B cell (primary cell): ENCODE measurements around the gene ARFGAP3. TPM values are rescaled to one million over a fixed set of nuclear protein-coding genes. Genes with fewer than 3 reads are reported as not detected.

Source experiments
- ATAC-seq: fragments of 200-7000 bp; cut with Tn5 transposase; one replicate; pipeline ENCODE4 v1.10.0; 2021; ENCODE audit warnings: low read depth, mild to moderate bottlenecking, moderate number of reproducible peaks, moderate library complexity
- CTCF ChIA-PET: fragments of 350-600 bp; sonication (Branson Sonifier 250); formaldehyde crosslinking; loops from one replicate; lab custom pipeline; 2021; ENCODE audit warnings: antibody characterized with exemption, inconsistent platforms; lab: Charles Lee
- POLR2A ChIA-PET: fragments of 350-600 bp; sonication (Branson Sonifier 250); formaldehyde crosslinking; loops from one replicate; lab custom pipeline; 2021; ENCODE audit warnings: antibody characterized with exemption; lab: Charles Lee
- DNase-seq: peaks from one replicate; pipeline ENCODE4 v3.0.0; 2013
- H2AFZ ChIP-seq: 2 replicates; pipeline ENCODE4 v1.6.1; 2012; ENCODE audit warnings: mild to moderate bottlenecking, low read depth, low read length; ENCODE audit not compliant: insufficient read depth, poor library complexity, severe bottlenecking
- H3K27ac ChIP-seq, 2 donors: 1 replicate in 1 of 2; 2 replicates in 1 of 2; pipeline ENCODE4 v1.5.1; 2012 to 2013; ENCODE audit warnings: low read length in 2 of 2, mild to moderate bottlenecking in 2 of 2, moderate library complexity in 1 of 2
- H3K27me3 ChIP-seq, 4 experiments: fragments of 200-600 bp in 1 of 4; sonication (generic) in 1 of 4; replicated peaks in 1 of 4; 1 replicate in 2 of 4; 2 replicates in 2 of 4; pipeline versions ENCODE4 v1.6.1 to v1.7.0; 2013 to 2016; ENCODE audit warnings: low read length in 3 of 4, mild to moderate bottlenecking in 2 of 4, mixed read lengths in 1 of 4, moderate library complexity in 1 of 4; ENCODE audit not compliant: insufficient read depth in 4 of 4, control insufficient read depth in 3 of 4; ENCODE audit errors: control extremely low read depth in 1 of 4
- H3K36me3 ChIP-seq, 2 experiments: replicated peaks in 1 of 2; 1 replicate in 1 of 2; 2 replicates in 1 of 2; pipeline versions ENCODE4 v1.6.1 to v1.7.1; 2013; ENCODE audit warnings: low read length in 1 of 2; ENCODE audit not compliant: insufficient read depth in 2 of 2, control insufficient read depth in 1 of 2; ENCODE audit errors: control extremely low read depth in 1 of 2, extremely low read depth in 1 of 2
- H3K4me1 ChIP-seq, 2 donors: fragments of 200-600 bp in 1 of 2; sonication (generic) in 1 of 2; 1 replicate in 1 of 2; 2 replicates in 1 of 2; pipeline versions ENCODE4 v1.5.1 to v1.6.1; 2013 to 2017; ENCODE audit warnings: low read length in 2 of 2; ENCODE audit not compliant: control insufficient read depth in 2 of 2, insufficient read depth in 2 of 2
- H3K4me2 ChIP-seq: replicated peaks from 2 replicates; pipeline ENCODE3; 2012; ENCODE audit warnings: mild to moderate bottlenecking, low read depth, low read length; ENCODE audit not compliant: poor library complexity, severe bottlenecking
- H3K4me3 ChIP-seq, 5 experiments: fragments of 200-600 bp in 1 of 5; sonication (generic) in 1 of 5; 1 replicate in 3 of 5; 2 replicates in 2 of 5; pipeline versions ENCODE4 v1.5.1 to v1.7.0; 2011 to 2016; ENCODE audit warnings: low read length in 4 of 5, mild to moderate bottlenecking in 4 of 5, low read depth in 2 of 5, control low read depth in 1 of 5, moderate library complexity in 1 of 5; ENCODE audit not compliant: insufficient read depth in 1 of 5; ENCODE audit errors: control extremely low read depth in 1 of 5, extremely low read depth in 1 of 5
- H3K79me2 ChIP-seq: fragments of 200-600 bp; sonication (generic); one replicate; pipeline ENCODE4 v1.6.0; 2016; ENCODE audit warnings: low read length; ENCODE audit not compliant: control insufficient read depth, insufficient read depth
- H3K9ac ChIP-seq: fragments of 200-600 bp; sonication (generic); 2 replicates; pipeline ENCODE4 v1.6.1; 2017; ENCODE audit warnings: mild to moderate bottlenecking, low read length, moderate library complexity
- H3K9me3 ChIP-seq, 3 donors: one replicate each; pipeline versions ENCODE4 v1.6.1 to v1.7.1; 2013; ENCODE audit warnings: low read length in 2 of 3; ENCODE audit not compliant: control insufficient read depth in 2 of 3, insufficient read depth in 1 of 3; ENCODE audit errors: control extremely low read depth in 1 of 3
- H4K20me1 ChIP-seq: 2 replicates; pipeline ENCODE4 v1.6.0; 2012; ENCODE audit warnings: mild to moderate bottlenecking, low read length; ENCODE audit not compliant: insufficient read depth, control insufficient read depth, poor library complexity, severe bottlenecking
- H3K27ac Mint-ChIP-seq: one replicate; pipeline ENCODE4 v1.8.0; 2021; ENCODE audit warnings: mixed read lengths
- H3K27me3 Mint-ChIP-seq: one replicate; pipeline ENCODE4 v1.8.0; 2021; ENCODE audit warnings: mixed read lengths
- H3K4me1 Mint-ChIP-seq: one replicate; pipeline ENCODE4 v1.8.0; 2021; ENCODE audit warnings: mixed read lengths
- H3K4me3 Mint-ChIP-seq: one replicate; pipeline ENCODE4 v1.8.0; 2021; ENCODE audit warnings: mixed read lengths
- H3K9me3 Mint-ChIP-seq: one replicate; pipeline ENCODE4 v1.8.0; 2022; ENCODE audit warnings: mixed read lengths; ENCODE audit not compliant: insufficient read depth
- EZH2 ChIP-seq: IDR thresholded peaks from 2 replicates; pipeline ENCODE4 v1.6.1; 2012; ENCODE audit warnings: borderline replicate concordance, low read depth, mild to moderate bottlenecking, moderate library complexity, low read length; ENCODE audit not compliant: insufficient read depth, poor library complexity, severe bottlenecking
- WGBS: methylation state at CpG from one replicate; pipeline ENCODE4 v1.1.5; 2013; ENCODE audit warnings: missing lambda C conversion rate; ENCODE audit not compliant: insufficient coverage; 5-methylcytosine and 5-hydroxymethylcytosine counted together
- intact Hi-C: fragments of 100-400 bp; cut with micrococcal nuclease; formaldehyde crosslinking; loops from one replicate; pipeline ENCODE4 v1.10.0; 2022
- polyA plus RNA-seq: library from polyadenylated mRNA; depleted of rRNA; stranded (reverse); fragments of >200 nt; gene quantifications from 2 replicates; pipeline ENCODE4 v1.2.3, GENCODE V29; 2012
- total RNA-seq, 2 donors: library from RNA; stranded (reverse); fragments of 120-200 nt in 1 of 2; gene quantifications; 1 replicate in 1 of 2; 2 replicates in 1 of 2; pipeline versions ENCODE4 v1.2.3 to v1.2.4, GENCODE V29; 2013 to 2022
- TF ChIP-seq, protein P1 (sequence below): fragments of 200-600 bp; IDR thresholded peaks from one replicate; pipeline ENCODE4 v1.8.0; 2022; ENCODE audit warnings: antibody characterized with exemption, mild to moderate bottlenecking

ARFGAP3 gene
- total and polyA plus RNA-seq, 2 donors (not counting 1 experiment from before 2014, with no cell fraction given): 10.7 to 33.2 TPM

DNA sequence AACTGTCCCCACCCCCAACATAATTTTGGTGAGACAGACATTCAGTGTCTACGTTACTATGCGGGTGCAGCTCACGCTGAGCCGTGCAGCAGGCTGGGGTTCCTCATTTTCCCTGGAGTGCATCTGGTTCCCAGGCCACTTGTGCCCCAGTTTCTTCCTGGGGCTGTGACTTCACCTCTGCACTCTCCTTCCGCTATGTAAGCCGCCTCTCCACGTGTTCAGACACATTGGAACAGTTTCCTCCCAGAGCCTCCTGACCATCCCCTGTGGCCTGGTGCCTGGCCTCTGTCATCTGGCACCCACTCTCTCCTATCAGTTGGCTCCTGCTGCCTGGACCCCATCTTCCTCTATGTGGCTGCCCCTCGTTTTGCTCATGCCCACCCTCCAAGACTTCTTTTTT is 90.2 kb downstream of the ARFGAP3 start:
- ChIA-PET CTCF (interaction anchor here (0.6 kb wide), 1 partner anchor 16 kb away, joined by 3 read pairs; no protein-coding TSS in a partner anchor), POLR2A (interaction anchor here (0.6 to 0.7 kb wide), 2 partner anchors 9 kb away, joined by 3 to 5 read pairs; no protein-coding TSS in a partner anchor)
- H3K4me1 ChIP-seq: peaks cover 24 to 43% of the 10 kb centered on the region in 2 donors
- DNase-seq (no peak), ATAC-seq (no peak)
- no peaks in the 10 kb centered on the region for H3K36me3 ChIP-seq
- Mint-ChIP-seq H3K27me3 (no peaks in the 10 kb centered on the region), H3K9me3 (no peaks in the 10 kb centered on the region), H3K4me1 (peaks cover 50% of the 10 kb centered on the region), H3K4me3 (no peak overlapping the region), H3K27ac (no peak overlapping the region)
- no peak overlapping the region for H3K27ac ChIP-seq
- intact Hi-C loops: no loop called here
- peaks cover 0 to 4% (median 0%) of the 10 kb centered on the region in 3 donors for H3K9me3 ChIP-seq
- no peak overlapping the region for H2AFZ ChIP-seq
- H3K27me3 ChIP-seq: no peaks in the 10 kb centered on the region
- no peak overlapping the region for H3K9ac ChIP-seq
- H3K79me2 ChIP-seq: no peaks in the 10 kb centered on the region
- H3K4me2 ChIP-seq: no peak overlapping the region
- TF ChIP-seq EZH2: no peak
- TF ChIP-seq, protein P1, sequence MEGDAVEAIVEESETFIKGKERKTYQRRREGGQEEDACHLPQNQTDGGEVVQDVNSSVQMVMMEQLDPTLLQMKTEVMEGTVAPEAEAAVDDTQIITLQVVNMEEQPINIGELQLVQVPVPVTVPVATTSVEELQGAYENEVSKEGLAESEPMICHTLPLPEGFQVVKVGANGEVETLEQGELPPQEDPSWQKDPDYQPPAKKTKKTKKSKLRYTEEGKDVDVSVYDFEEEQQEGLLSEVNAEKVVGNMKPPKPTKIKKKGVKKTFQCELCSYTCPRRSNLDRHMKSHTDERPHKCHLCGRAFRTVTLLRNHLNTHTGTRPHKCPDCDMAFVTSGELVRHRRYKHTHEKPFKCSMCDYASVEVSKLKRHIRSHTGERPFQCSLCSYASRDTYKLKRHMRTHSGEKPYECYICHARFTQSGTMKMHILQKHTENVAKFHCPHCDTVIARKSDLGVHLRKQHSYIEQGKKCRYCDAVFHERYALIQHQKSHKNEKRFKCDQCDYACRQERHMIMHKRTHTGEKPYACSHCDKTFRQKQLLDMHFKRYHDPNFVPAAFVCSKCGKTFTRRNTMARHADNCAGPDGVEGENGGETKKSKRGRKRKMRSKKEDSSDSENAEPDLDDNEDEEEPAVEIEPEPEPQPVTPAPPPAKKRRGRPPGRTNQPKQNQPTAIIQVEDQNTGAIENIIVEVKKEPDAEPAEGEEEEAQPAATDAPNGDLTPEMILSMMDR: no peak
- 50% methylated on average over 7 of the region's 8 CpGs for WGBS
- no peak overlapping the region for H3K4me3 ChIP-seq
- no peaks in the 10 kb centered on the region for H4K20me1 ChIP-seq

DNA sequence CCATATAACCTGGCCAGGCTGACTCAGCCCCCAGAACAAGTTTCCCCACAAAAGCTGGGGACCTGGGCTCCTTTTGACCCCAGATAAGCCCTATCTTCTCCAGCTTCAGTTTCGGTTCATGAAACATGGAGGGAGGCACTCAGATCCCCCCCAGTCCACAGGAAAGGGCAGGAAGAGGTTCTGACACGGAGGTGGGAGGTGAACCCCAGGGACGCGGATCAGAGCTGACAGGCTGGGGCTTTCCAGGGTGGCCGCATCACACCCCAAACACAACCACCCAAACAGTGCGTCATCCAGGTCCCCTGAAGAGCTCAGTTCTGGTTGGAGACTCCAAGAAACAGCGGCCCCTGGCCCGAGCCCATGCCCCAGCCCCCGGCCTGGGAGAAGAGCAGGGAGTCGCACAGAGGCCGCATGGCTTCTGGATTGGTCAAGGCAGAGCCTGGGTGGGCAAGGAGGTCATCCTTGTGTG is 92.1 kb downstream of the ARFGAP3 start:
- no peak overlapping the region for H3K9ac ChIP-seq
- no peaks in the 10 kb centered on the region for H3K9me3 Mint-ChIP-seq
- peak; percentile 44 for DNase-seq

More for the DNA sequence above, 92.1 kb downstream of the ARFGAP3 start:
- Histone ChIP-seq H3K9me3 (peaks cover 0 to 2% (median 0%) of the 10 kb centered on the region in 3 donors), H3K4me3 (no peak overlapping the region), H3K36me3 (no peaks in the 10 kb centered on the region), H3K27me3 (no peaks in the 10 kb centered on the region), H3K79me2 (no peaks in the 10 kb centered on the region), H3K4me2 (no peak overlapping the region), H4K20me1 (no peaks in the 10 kb centered on the region), H2AFZ (no peak overlapping the region), H3K27ac (no peak overlapping the region), H3K4me1 (peaks cover 11 to 23% of the 10 kb centered on the region in 2 donors)
- TF ChIP-seq, protein P1: no peak
- TF ChIP-seq EZH2: no peak
- Mint-ChIP-seq H3K27ac (peak overlapping the region; percentile 56), H3K4me3 (peak overlapping the region; percentile 23), H3K4me1 (peaks cover 34% of the 10 kb centered on the region), H3K27me3 (no peaks in the 10 kb centered on the region)
- peak; percentile 15 for ATAC-seq
- 91% methylated on average over 9 of the region's 11 CpGs for WGBS
- ChIA-PET POLR2A (interaction anchor here (0.5 to 1.0 kb wide), 3 partner anchors 10 to 352 kb away, joined by 3 to 4 read pairs (median 3); no protein-coding TSS in a partner anchor), CTCF (interaction anchor here (1.0 to 1.4 kb wide), 2 partner anchors 16 to 102 kb away, joined by 3 read pairs; no protein-coding TSS in a partner anchor)
- intact Hi-C loops: no loop called here
